HepG2 (cell line): Measurements from ENCODE around the gene PDYN. TPM values are rescaled to one million over a fixed set of nuclear protein-coding genes. Genes with fewer than 3 reads are reported as not detected.

Experiments used
- SMARCC2 ChIP-seq: fragments of 450-650 bp; IDR thresholded peaks from 2 replicates; pipeline ENCODE4 v1.6.1; 2017; ENCODE audit warnings: antibody characterized with exemption, mild to moderate bottlenecking
- YEATS4 ChIP-seq: sonication (generic); formaldehyde crosslinking; IDR thresholded peaks from 2 replicates; pipeline ENCODE4 v1.4.0; 2020; ENCODE audit warnings: missing genetic modification reagents, borderline replicate concordance
- ZNF34 ChIP-seq: sonication (generic); formaldehyde crosslinking; IDR thresholded peaks from 2 replicates; pipeline ENCODE4 v1.4.0; 2020; ENCODE audit warnings: mild to moderate bottlenecking, missing genetic modification reagents, borderline replicate concordance
- polyA plus RNA-seq, 8 experiments: library from polyadenylated mRNA; depleted of rRNA in 3 of 8; stranded (reverse) in 7 of 8; unstranded in 1 of 8; fragments of >200 nt; fragmentation: Illumina TruSeq in 4 of 8; extraction: Trizol in 4 of 8; gene quantifications; 2 replicates each; pipeline versions ENCODE4 v1.2.1 to v1.2.3, GENCODE V29; 2011 to 2016; ENCODE audit warnings: low read depth in 4 of 8, missing spikeins in 1 of 8, mixed read lengths in 1 of 8; ENCODE audit not compliant: insufficient read depth in 1 of 8
- total RNA-seq, 5 experiments: library from RNA; depleted of rRNA; stranded (reverse); fragments of >200 nt; fragmentation: Illumina TruSeq; extraction: Trizol; gene quantifications; 2 replicates each; pipeline ENCODE4 v1.2.3, GENCODE V29; 2016; ENCODE audit warnings: low read depth in 1 of 5
- TF ChIP-seq, protein P1 (sequence below): sonication (generic); formaldehyde crosslinking; IDR thresholded peaks from 2 replicates; pipeline ENCODE4 v1.5.0; 2020; ENCODE audit warnings: mild to moderate bottlenecking, missing genetic modification reagents, borderline replicate concordance
- TF ChIP-seq, protein P2 (sequence below): sonication (generic); formaldehyde crosslinking; IDR thresholded peaks from 2 replicates; pipeline ENCODE4 v1.5.0; 2020; ENCODE audit warnings: missing genetic modification reagents
- TF ChIP-seq, protein P3 (sequence below): IDR thresholded peaks from 2 replicates; pipeline ENCODE4 v1.6.1; 2016; ENCODE audit warnings: missing genetic modification reagents, missing compliant biosample characterization
- TF ChIP-seq, protein P4 (sequence below): sonication (generic); formaldehyde crosslinking; IDR thresholded peaks from 2 replicates; pipeline ENCODE4 v1.9.0; 2021; ENCODE audit warnings: missing genetic modification reagents, borderline replicate concordance
- TF ChIP-seq, protein P5 (sequence below): sonication (generic); formaldehyde crosslinking; IDR thresholded peaks from 2 replicates; pipeline ENCODE4 v1.9.0; 2022; ENCODE audit warnings: low read depth, missing genetic modification reagents
- TF ChIP-seq, protein P6 (sequence below), 2 experiments: fragments of 450-650 bp in 1 of 2; sonication (generic) in 1 of 2; formaldehyde crosslinking in 1 of 2; IDR thresholded peaks; 2 replicates each; pipeline versions ENCODE4 v1.6.1 to v1.8.0; 2016 to 2022; ENCODE audit warnings: antibody characterized with exemption in 1 of 2, mild to moderate bottlenecking in 1 of 2, missing genetic modification reagents in 1 of 2

The PDYN gene
- total and polyA plus RNA-seq, 2 of the 13 experiments (the other 11 are each of a cell fraction or from before 2014, with no cell fraction given) = not detected

DNA sequence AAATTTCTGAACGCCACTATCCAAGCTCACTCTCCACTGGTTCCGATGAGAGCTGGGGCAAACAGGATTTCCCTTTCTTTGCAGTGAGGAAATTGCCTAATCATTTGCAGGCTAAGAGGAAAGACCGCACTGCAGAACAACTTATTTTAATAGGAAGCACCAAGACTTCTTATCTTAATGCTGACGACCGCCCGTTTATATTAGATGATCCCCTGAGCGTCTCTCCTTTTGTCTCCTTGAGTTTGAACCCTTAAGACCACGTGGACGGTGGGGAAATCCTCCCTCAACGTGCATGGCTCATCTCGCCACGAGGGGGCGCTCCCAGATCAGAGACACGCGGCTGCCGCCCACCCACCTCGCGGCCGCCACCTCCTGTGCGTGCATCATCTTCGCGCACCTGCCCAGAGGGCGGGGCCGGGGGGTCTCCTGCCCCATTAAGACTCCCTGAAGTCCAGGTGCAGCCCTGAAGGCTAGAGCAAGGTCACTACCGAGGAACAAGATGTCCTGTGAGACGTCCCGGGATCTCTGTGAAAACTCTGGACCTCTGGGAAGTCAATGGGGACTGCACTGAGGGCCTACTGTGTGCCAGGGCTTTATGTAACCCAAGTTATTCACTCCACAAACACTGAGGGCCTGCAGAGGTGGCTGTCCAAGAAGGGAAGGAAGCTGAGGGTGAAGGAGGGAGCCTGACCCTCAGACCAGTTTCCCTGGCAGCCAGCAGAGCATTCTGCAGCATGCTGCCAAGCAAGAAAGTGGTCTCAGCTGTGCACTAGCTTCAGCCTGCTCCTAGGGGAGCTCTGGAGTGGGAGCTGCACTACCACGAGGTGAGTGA is 28.1 kb downstream of the PDYN start (continued):
- TF ChIP-seq, protein P1, sequence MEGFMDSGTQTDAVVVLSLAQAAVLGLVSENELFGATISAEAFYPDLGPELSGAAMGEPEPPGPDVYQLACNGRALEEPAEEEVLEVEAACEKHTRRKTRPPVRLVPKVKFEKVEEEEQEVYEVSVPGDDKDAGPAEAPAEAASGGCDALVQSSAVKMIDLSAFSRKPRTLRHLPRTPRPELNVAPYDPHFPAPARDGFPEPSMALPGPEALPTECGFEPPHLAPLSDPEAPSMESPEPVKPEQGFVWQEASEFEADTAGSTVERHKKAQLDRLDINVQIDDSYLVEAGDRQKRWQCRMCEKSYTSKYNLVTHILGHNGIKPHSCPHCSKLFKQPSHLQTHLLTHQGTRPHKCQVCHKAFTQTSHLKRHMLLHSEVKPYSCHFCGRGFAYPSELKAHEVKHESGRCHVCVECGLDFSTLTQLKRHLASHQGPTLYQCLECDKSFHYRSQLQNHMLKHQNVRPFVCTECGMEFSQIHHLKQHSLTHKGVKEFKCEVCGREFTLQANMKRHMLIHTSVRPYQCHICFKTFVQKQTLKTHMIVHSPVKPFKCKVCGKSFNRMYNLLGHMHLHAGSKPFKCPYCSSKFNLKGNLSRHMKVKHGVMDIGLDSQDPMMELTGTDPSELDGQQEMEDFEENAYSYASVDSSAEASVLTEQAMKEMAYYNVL (CRISPR knock-in tag) = 0 out of 2 replicates have a peak, but pooled peaks have one; percentile 37
- TF ChIP-seq, protein P2, sequence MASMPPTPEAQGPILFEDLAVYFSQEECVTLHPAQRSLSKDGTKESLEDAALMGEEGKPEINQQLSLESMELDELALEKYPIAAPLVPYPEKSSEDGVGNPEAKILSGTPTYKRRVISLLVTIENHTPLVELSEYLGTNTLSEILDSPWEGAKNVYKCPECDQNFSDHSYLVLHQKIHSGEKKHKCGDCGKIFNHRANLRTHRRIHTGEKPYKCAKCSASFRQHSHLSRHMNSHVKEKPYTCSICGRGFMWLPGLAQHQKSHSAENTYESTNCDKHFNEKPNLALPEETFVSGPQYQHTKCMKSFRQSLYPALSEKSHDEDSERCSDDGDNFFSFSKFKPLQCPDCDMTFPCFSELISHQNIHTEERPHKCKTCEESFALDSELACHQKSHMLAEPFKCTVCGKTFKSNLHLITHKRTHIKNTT (CRISPR knock-in tag) = no peak
- TF ChIP-seq ZNF34 (no peak), SMARCC2 (no peak), YEATS4 (CRISPR knock-in tag) (no peak)
- TF ChIP-seq, protein P3, sequence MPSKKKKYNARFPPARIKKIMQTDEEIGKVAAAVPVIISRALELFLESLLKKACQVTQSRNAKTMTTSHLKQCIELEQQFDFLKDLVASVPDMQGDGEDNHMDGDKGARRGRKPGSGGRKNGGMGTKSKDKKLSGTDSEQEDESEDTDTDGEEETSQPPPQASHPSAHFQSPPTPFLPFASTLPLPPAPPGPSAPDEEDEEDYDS (CRISPR knock-in tag) = peak; percentile 40; the same call in 1 of the 2 replicates
- TF ChIP-seq, protein P4, sequence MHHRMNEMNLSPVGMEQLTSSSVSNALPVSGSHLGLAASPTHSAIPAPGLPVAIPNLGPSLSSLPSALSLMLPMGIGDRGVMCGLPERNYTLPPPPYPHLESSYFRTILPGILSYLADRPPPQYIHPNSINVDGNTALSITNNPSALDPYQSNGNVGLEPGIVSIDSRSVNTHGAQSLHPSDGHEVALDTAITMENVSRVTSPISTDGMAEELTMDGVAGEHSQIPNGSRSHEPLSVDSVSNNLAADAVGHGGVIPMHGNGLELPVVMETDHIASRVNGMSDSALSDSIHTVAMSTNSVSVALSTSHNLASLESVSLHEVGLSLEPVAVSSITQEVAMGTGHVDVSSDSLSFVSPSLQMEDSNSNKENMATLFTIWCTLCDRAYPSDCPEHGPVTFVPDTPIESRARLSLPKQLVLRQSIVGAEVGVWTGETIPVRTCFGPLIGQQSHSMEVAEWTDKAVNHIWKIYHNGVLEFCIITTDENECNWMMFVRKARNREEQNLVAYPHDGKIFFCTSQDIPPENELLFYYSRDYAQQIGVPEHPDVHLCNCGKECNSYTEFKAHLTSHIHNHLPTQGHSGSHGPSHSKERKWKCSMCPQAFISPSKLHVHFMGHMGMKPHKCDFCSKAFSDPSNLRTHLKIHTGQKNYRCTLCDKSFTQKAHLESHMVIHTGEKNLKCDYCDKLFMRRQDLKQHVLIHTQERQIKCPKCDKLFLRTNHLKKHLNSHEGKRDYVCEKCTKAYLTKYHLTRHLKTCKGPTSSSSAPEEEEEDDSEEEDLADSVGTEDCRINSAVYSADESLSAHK (CRISPR knock-in tag) = 0 out of 2 replicates have a peak, but pooled peaks have one; percentile 77
- TF ChIP-seq, protein P5, sequence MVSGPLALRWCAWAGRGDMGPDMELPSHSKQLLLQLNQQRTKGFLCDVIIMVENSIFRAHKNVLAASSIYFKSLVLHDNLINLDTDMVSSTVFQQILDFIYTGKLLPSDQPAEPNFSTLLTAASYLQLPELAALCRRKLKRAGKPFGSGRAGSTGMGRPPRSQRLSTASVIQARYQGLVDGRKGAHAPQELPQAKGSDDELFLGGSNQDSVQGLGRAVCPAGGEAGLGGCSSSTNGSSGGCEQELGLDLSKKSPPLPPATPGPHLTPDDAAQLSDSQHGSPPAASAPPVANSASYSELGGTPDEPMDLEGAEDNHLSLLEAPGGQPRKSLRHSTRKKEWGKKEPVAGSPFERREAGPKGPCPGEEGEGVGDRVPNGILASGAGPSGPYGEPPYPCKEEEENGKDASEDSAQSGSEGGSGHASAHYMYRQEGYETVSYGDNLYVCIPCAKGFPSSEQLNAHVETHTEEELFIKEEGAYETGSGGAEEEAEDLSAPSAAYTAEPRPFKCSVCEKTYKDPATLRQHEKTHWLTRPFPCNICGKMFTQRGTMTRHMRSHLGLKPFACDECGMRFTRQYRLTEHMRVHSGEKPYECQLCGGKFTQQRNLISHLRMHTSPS (CRISPR knock-in tag) = no peak
- TF ChIP-seq, protein P6, sequence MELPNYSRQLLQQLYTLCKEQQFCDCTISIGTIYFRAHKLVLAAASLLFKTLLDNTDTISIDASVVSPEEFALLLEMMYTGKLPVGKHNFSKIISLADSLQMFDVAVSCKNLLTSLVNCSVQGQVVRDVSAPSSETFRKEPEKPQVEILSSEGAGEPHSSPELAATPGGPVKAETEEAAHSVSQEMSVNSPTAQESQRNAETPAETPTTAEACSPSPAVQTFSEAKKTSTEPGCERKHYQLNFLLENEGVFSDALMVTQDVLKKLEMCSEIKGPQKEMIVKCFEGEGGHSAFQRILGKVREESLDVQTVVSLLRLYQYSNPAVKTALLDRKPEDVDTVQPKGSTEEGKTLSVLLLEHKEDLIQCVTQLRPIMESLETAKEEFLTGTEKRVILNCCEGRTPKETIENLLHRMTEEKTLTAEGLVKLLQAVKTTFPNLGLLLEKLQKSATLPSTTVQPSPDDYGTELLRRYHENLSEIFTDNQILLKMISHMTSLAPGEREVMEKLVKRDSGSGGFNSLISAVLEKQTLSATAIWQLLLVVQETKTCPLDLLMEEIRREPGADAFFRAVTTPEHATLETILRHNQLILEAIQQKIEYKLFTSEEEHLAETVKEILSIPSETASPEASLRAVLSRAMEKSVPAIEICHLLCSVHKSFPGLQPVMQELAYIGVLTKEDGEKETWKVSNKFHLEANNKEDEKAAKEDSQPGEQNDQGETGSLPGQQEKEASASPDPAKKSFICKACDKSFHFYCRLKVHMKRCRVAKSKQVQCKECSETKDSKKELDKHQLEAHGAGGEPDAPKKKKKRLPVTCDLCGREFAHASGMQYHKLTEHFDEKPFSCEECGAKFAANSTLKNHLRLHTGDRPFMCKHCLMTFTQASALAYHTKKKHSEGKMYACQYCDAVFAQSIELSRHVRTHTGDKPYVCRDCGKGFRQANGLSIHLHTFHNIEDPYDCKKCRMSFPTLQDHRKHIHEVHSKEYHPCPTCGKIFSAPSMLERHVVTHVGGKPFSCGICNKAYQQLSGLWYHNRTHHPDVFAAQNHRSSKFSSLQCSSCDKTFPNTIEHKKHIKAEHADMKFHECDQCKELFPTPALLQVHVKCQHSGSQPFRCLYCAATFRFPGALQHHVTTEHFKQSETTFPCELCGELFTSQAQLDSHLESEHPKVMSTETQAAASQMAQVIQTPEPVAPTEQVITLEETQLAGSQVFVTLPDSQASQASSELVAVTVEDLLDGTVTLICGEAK (IDR thresholded peaks at IDR 0.05) = no peak
- TF ChIP-seq, protein P6 (CRISPR knock-in tag; IDR thresholded peaks at IDR 0.05) = peak; percentile 71
